HCT116 (cell line): ENCODE measurements around the gene KCNK1. TPM values are rescaled to one million over a fixed set of nuclear protein-coding genes. Genes with fewer than 3 reads are reported as not detected.

ENCODE experiments used
- ATAC-seq: fragments of 200-7000 bp; cut with Tn5 transposase; 2 replicates; pipeline ENCODE4 v1.9.1; 2020; ENCODE audit warnings: mild to moderate bottlenecking, moderate library complexity
- BruUV-seq: library from RNA; stranded (reverse); fragments of 400-500 nt; replicated peaks from 2 replicates; lab custom pipeline; 2021; lab: Mats Ljungman, UMichigan
- CTCF ChIA-PET: fragments of 300-600 bp; sonication (Branson Sonifier 250); formaldehyde crosslinking; loops from one replicate; lab custom pipeline; 2021; ENCODE audit warnings: antibody characterized with exemption; lab: Charles Lee
- POLR2A ChIA-PET: fragments of 300-600, 350-600 bp; sonication (Branson Sonifier 250); formaldehyde crosslinking; loops from one replicate; lab custom pipeline; 2021; ENCODE audit warnings: antibody characterized with exemption; lab: Charles Lee
- RAD21 ChIA-PET, 2 experiments: fragments of 300-600 bp; sonication (Branson Sonifier 250); formaldehyde crosslinking; loops; one replicate each; lab custom pipeline; 2023; ENCODE audit warnings: low total read pairs in 2 of 2; ENCODE audit not compliant: uncharacterized antibody in 2 of 2, unreplicated experiment in 2 of 2, low non-redundant PET in 1 of 2; lab: Charles Lee
- DNase-seq: peaks from one replicate; pipeline ENCODE4 v3.0.0-alpha.2; 2010; ENCODE audit warnings: low read depth, low spot score
- H2AFZ ChIP-seq: fragments of 200-600 bp; shearing (Covaris generic), sonication (generic); 2 replicates; pipeline ENCODE4 v1.6.1; 2017; ENCODE audit warnings: low read depth, mixed run types, mixed read lengths, antibody characterized with exemption, low read length; ENCODE audit not compliant: poor library complexity, severe bottlenecking
- H3K27ac ChIP-seq: 2 replicates; pipeline ENCODE4 v1.5.1; 2012; ENCODE audit warnings: low read depth, low read length
- H3K27me3 ChIP-seq: fragments of 200-600 bp; sonication (generic); 2 replicates; pipeline ENCODE4 v1.6.1; 2016; ENCODE audit warnings: mixed run types, low read length, mixed read lengths; ENCODE audit not compliant: insufficient read depth
- H3K36me3 ChIP-seq, 2 experiments: fragments of 200-500 bp in 1 of 2; fragments of 200-600 bp in 1 of 2; sonication (Bioruptor generic) in 1 of 2; sonication (generic) in 1 of 2; 2 replicates each; pipeline versions ENCODE4 v1.5.1 to v1.6.1; 2014 to 2016; ENCODE audit warnings: low read length in 2 of 2, inconsistent platforms in 1 of 2, mixed read lengths in 1 of 2, mixed run types in 1 of 2; ENCODE audit not compliant: insufficient read depth in 2 of 2, control insufficient read depth in 1 of 2
- H3K4me1 ChIP-seq, 2 experiments: fragments of 200-600 bp in 1 of 2; sonication (generic) in 1 of 2; 2 replicates each; pipeline versions ENCODE4 v1.5.1 to v1.6.1; 2012 to 2017; ENCODE audit warnings: low read length in 2 of 2, inconsistent platforms in 1 of 2, mild to moderate bottlenecking in 1 of 2, mixed read lengths in 1 of 2, mixed run types in 1 of 2, moderate library complexity in 1 of 2; ENCODE audit not compliant: insufficient read depth in 2 of 2, control insufficient read depth in 1 of 2
- H3K4me2 ChIP-seq: fragments of 200-600 bp; sonication (generic); 2 replicates; pipeline ENCODE4 v1.6.1; 2017; ENCODE audit warnings: mixed run types, low read length, mixed read lengths
- H3K4me3 ChIP-seq, 2 experiments: fragments of 200-600 bp in 1 of 2; sonication (generic) in 1 of 2; replicated peaks in 1 of 2; 2 replicates each; pipeline ENCODE4 v1.5.1; 2011 to 2016; ENCODE audit warnings: low read length in 2 of 2, control low read depth in 1 of 2, low read depth in 1 of 2, mild to moderate bottlenecking in 1 of 2, mixed read lengths in 1 of 2, mixed run types in 1 of 2
- H3K79me2 ChIP-seq: fragments of 200-600 bp; sonication (generic); 2 replicates; pipeline ENCODE4 v1.6.1; 2017; ENCODE audit warnings: mild to moderate bottlenecking, mixed run types, low read length, moderate library complexity, mixed read lengths; ENCODE audit not compliant: insufficient read depth
- H3K9ac ChIP-seq: fragments of 200-600 bp; sonication (generic); 2 replicates; pipeline ENCODE4 v1.6.1; 2016; ENCODE audit warnings: low read length, mixed read lengths
- H3K9me2 ChIP-seq: fragments of 200-600 bp; sonication (generic), shearing (Covaris generic); 2 replicates; pipeline ENCODE4 v1.6.1; 2017; ENCODE audit warnings: mixed run types, mild to moderate bottlenecking, moderate library complexity; ENCODE audit not compliant: insufficient read depth
- H3K9me3 ChIP-seq, 2 experiments: fragments of 200-500 bp in 1 of 2; fragments of 200-600 bp in 1 of 2; sonication (Bioruptor generic) in 1 of 2; sonication (generic) in 1 of 2; 2 replicates each; pipeline ENCODE4 v1.6.1; 2014 to 2017; ENCODE audit warnings: low read length in 2 of 2, mixed read lengths in 2 of 2, inconsistent platforms in 1 of 2, low read depth in 1 of 2, mild to moderate bottlenecking in 1 of 2, mixed run types in 1 of 2, moderate library complexity in 1 of 2; ENCODE audit not compliant: control insufficient read depth in 1 of 2, insufficient read depth in 1 of 2
- H4K20me1 ChIP-seq: fragments of 200-600 bp; sonication (generic), shearing (Covaris generic); 2 replicates; pipeline ENCODE4 v1.6.1; 2017; ENCODE audit warnings: mixed run types, mild to moderate bottlenecking, moderate library complexity; ENCODE audit not compliant: insufficient read depth
- EGR1 ChIP-seq: IDR thresholded peaks from 2 replicates; pipeline ENCODE4 v1.6.1; 2012; ENCODE audit warnings: low read depth
- FOSL1 ChIP-seq: IDR thresholded peaks from 2 replicates; pipeline ENCODE4 v1.6.1; 2012; ENCODE audit warnings: low read depth
- RAD21 ChIP-seq: IDR thresholded peaks from 2 replicates; pipeline ENCODE4 v1.6.1; 2012; ENCODE audit warnings: low read depth, mild to moderate bottlenecking
- intact Hi-C: fragments of 100-400 bp; cut with micrococcal nuclease; formaldehyde crosslinking; loops from 2 replicates; pipeline ENCODE4 v1.10.0; 2022
- total RNA-seq: library from RNA; stranded (reverse); gene quantifications from one replicate; pipeline ENCODE4 v1.2.1, GENCODE V29; 2021; ENCODE audit not compliant: unreplicated experiment
- TF ChIP-seq, protein P1 (sequence below): IDR thresholded peaks from 2 replicates; pipeline ENCODE4 v1.6.1; 2011; ENCODE audit warnings: mild to moderate bottlenecking, low read length, moderate library complexity; ENCODE audit not compliant: insufficient replicate concordance; ENCODE audit errors: extremely low read depth
- TF ChIP-seq, protein P2 (sequence below): IDR thresholded peaks from 2 replicates; pipeline ENCODE4 v1.6.1; 2012
- TF ChIP-seq, protein P3 (sequence below): IDR thresholded peaks from 2 replicates; pipeline ENCODE4 v1.6.1; 2012; ENCODE audit warnings: low read depth
- TF ChIP-seq, protein P4 (sequence below), 3 experiments: fragments of 200-600 bp in 1 of 3; sonication (generic) in 1 of 3; IDR thresholded peaks in 2 of 3; conservative IDR thresholded peaks in 1 of 3; 2 replicates each; pipeline ENCODE4 v1.5.1; 2012 to 2017; ENCODE audit warnings: low read depth in 2 of 3, low read length in 2 of 3, antibody characterized with exemption in 1 of 3, borderline replicate concordance in 1 of 3, control low read depth in 1 of 3, mild to moderate bottlenecking in 1 of 3, mixed read lengths in 1 of 3, mixed run types in 1 of 3, moderate library complexity in 1 of 3; ENCODE audit not compliant: insufficient read depth in 1 of 3

The KCNK1 gene
- total RNA-seq, 1 experiment from 2014 or later: 28.4 TPM

DNA sequence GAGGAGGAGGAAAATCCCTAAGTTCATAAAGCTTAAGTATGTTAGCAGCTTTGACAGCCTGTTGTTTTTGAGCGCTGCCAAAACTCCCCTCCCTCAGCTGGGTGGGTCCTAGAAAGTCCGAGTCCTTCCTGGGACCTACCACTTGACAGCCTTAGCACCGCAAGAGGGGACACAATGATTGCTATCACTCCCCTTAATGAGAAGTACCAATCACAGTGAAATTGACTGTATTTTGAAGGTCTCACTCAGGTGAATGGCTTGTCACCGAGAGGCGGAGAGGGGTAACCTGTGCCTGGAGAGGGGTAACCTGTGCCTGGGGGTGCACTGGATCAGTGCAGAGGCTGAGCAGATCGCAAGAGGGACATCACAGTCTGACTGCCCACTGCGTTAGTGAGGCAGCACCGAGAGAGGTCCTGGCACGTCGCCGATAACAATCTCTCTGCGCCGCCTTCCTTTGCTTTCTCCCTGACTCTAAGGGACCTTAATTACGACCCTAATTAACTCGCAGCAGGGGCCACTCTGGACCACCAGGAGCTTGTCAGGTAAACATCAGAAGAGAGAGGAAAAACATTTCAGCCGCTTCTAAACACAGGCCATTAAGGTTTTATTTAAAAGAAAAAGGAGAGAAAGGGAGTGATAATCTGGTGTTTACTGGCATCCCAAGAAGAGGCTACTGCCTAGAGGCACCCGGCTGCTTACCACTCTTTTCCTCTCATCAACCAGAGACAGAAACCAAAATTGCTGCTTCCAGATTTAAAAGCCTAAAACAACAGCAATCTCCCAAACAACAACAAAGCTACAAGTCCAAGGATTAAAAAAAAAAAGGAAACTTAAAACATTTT, 25.7 kb upstream of the KCNK1 start:
- TF ChIP-seq, protein P1, sequence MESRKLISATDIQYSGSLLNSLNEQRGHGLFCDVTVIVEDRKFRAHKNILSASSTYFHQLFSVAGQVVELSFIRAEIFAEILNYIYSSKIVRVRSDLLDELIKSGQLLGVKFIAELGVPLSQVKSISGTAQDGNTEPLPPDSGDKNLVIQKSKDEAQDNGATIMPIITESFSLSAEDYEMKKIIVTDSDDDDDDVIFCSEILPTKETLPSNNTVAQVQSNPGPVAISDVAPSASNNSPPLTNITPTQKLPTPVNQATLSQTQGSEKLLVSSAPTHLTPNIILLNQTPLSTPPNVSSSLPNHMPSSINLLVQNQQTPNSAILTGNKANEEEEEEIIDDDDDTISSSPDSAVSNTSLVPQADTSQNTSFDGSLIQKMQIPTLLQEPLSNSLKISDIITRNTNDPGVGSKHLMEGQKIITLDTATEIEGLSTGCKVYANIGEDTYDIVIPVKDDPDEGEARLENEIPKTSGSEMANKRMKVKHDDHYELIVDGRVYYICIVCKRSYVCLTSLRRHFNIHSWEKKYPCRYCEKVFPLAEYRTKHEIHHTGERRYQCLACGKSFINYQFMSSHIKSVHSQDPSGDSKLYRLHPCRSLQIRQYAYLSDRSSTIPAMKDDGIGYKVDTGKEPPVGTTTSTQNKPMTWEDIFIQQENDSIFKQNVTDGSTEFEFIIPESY: no peak
- TF ChIP-seq, protein P2, sequence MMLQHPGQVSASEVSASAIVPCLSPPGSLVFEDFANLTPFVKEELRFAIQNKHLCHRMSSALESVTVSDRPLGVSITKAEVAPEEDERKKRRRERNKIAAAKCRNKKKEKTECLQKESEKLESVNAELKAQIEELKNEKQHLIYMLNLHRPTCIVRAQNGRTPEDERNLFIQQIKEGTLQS: no peak
- no peak for TF ChIP-seq EGR1
- no peak for TF ChIP-seq RAD21
- TF ChIP-seq, protein P3, sequence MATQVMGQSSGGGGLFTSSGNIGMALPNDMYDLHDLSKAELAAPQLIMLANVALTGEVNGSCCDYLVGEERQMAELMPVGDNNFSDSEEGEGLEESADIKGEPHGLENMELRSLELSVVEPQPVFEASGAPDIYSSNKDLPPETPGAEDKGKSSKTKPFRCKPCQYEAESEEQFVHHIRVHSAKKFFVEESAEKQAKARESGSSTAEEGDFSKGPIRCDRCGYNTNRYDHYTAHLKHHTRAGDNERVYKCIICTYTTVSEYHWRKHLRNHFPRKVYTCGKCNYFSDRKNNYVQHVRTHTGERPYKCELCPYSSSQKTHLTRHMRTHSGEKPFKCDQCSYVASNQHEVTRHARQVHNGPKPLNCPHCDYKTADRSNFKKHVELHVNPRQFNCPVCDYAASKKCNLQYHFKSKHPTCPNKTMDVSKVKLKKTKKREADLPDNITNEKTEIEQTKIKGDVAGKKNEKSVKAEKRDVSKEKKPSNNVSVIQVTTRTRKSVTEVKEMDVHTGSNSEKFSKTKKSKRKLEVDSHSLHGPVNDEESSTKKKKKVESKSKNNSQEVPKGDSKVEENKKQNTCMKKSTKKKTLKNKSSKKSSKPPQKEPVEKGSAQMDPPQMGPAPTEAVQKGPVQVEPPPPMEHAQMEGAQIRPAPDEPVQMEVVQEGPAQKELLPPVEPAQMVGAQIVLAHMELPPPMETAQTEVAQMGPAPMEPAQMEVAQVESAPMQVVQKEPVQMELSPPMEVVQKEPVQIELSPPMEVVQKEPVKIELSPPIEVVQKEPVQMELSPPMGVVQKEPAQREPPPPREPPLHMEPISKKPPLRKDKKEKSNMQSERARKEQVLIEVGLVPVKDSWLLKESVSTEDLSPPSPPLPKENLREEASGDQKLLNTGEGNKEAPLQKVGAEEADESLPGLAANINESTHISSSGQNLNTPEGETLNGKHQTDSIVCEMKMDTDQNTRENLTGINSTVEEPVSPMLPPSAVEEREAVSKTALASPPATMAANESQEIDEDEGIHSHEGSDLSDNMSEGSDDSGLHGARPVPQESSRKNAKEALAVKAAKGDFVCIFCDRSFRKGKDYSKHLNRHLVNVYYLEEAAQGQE: no peak
- TF ChIP-seq, protein P4, sequence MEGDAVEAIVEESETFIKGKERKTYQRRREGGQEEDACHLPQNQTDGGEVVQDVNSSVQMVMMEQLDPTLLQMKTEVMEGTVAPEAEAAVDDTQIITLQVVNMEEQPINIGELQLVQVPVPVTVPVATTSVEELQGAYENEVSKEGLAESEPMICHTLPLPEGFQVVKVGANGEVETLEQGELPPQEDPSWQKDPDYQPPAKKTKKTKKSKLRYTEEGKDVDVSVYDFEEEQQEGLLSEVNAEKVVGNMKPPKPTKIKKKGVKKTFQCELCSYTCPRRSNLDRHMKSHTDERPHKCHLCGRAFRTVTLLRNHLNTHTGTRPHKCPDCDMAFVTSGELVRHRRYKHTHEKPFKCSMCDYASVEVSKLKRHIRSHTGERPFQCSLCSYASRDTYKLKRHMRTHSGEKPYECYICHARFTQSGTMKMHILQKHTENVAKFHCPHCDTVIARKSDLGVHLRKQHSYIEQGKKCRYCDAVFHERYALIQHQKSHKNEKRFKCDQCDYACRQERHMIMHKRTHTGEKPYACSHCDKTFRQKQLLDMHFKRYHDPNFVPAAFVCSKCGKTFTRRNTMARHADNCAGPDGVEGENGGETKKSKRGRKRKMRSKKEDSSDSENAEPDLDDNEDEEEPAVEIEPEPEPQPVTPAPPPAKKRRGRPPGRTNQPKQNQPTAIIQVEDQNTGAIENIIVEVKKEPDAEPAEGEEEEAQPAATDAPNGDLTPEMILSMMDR (IDR thresholded peaks at IDR 0.05 in 2 of 3, conservative IDR thresholded peaks at IDR 0.05 in 1 of 3; ENCODE audit: borderline replicate concordance in 1 of 3, insufficient read depth in 1 of 3, low read depth in 2 of 3, low read length in 2 of 3): no peak
- no peak for TF ChIP-seq FOSL1
- BruUV-seq: no TSS peak
- no peak overlapping the region for H3K9ac ChIP-seq
- no peaks in the 10 kb centered on the region for H3K79me2 ChIP-seq
- no peaks in the 10 kb centered on the region for H3K9me3 ChIP-seq
- no peaks in the 10 kb centered on the region for H4K20me1 ChIP-seq
- POLR2A ChIA-PET: no interaction called here
- DNase-seq (no peak), ATAC-seq (no peak)
- no peaks in the 10 kb centered on the region for H3K36me3 ChIP-seq
- H2AFZ ChIP-seq: no peak overlapping the region
- H3K27me3 ChIP-seq: no peaks in the 10 kb centered on the region
- no peak overlapping the region for H3K27ac ChIP-seq
- no peak overlapping the region for H3K4me3 ChIP-seq
- CTCF ChIA-PET: no interaction called here
- no peaks in the 10 kb centered on the region for H3K9me2 ChIP-seq
- no peak overlapping the region for H3K4me2 ChIP-seq
- RAD21 ChIA-PET: no interaction called here
- no peaks in the 10 kb centered on the region for H3K4me1 ChIP-seq
- intact Hi-C loops: no loop called here
